Measurements from ENCODE around the gene UROC1. TPM values are rescaled to one million over a fixed set of nuclear protein-coding genes. Genes with fewer than 3 reads are reported as not detected.

UROC1 gene
- total RNA-seq (2014; rRNA removed; shearing (Covaris generic)), result not detected in 2 replicates

DNA sequence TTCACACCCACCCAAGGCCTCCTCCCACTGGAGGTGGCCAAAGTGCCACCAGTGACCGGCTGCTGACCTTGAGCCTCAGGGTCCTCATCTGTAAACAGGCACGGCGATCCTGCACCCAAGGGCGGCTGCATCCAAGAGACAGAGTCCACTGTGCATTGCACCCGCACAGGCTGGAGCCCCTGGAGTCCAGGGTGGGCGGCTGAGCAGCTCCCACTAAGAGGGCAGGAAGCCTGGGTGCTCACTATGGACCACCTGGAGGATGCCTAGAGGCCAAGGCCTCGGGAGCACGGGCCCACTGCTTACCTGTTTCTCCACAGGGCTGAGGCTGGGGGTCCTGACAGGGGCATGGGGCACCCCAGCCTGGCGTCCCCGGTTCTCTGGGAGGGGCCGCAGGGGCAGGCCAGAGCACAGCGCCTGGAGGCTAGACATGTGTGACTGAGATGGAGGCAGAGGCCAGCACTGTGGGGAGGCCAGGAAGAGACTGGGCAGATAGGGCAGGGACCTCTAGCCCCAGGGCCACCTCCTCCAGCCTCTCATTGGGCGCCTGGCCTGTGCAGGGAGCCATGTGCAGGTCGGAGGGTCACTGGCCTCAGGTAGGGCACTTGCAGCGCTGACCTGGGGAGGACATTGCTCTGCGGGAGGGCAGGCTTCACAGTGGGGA, at the start of gene UROC1:
Gene UROC1, minus strand, starts transcription at position 483 of the 661 bp plus-strand sequence. Its CDS starts 54 bp downstream, at position 429.
- DNase-seq (ENCODE audit: low spot score), result no peak

DNA sequence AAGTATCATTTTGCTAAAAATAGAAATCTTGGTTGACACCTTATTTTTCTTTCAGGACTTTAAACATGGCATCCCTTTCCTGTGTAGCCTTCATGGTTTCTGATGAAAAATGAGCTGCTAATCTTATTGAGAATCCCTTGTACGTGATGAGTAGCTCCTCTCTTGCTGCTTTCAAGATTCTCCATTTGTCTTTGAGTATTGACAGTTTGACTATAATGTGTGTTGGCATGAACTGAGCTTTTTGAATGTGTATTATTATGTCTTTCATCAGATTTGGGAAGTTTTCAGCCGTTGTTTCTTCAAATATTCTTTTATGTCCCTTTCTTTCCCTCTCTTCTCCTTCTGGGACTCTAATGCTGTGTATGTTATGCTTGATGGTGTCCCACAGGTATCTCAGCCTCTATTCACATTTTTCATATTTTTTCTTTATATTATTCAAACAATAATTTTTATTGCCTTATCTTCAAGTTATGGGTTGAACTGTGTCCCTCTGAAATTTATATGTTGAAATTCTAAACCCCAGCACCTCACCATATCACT, 45.2 kb upstream of the UROC1 start:
- DNase-seq (ENCODE audit: low spot score), result no peak

DNA sequence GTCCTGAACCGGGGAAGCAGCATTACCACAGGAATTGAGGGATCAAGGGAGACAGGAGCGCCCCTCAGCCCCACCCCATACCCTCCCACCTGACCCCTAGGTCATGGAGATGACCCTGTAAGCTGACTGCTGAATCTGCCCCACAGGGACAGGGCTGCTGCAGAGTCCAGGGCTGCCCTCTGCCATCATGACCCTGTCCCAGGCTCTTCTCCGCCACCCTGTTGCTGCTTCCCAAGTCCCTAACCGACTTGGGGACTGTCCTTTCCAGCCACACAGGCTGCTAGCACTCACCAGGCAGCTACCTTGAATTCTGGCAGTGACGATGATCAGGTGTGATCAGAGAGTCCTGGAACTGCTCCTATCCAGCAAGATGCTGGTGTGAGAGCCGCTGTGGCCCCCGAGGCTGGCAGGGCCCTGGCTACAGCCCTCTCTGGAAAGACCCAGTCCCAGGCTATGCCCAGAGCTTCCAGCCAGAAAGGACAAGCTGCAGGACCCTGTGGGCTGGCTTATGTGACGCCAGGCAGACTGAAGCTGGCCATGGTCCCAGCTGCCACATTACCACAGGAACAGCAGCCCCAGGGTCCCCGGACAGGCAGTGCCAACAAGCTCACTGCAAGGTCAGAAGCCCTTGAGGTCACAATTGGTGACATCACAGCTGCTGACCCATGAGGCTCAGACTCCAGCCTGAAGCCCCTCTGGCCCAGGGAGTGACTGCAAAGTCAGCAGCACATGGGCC, 40.9 kb upstream of the UROC1 start, which contains the start of gene C3orf22:
Gene C3orf22, minus strand, starts transcription at position 597 of the 736 bp plus-strand sequence. CDS start 5,542 bp downstream, outside the sequence.
- DNase-seq (ENCODE audit: low spot score), result no peak

DNA sequence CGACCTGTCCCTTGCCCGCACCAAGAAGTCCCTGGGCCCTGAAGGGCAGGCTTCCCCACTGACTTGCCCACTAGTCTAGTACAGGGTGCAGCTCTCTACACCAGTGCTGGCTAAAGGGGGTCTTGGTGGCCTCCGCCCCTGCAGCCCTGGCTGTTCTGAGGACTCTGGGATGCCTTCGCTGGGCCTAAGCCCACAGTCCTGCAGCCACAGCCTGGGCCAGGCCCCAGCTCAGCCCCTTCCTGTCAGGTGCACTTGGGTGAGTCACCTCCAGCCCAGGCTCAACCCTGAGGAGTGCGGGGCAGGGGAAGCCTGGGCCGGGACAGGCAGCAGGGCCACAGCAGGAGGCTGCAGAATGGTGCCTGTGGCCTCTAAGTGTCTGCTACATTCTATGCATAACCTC, 40.2 kb upstream of the UROC1 start:
- DNase-seq (ENCODE audit: low spot score), result no peak

DNA sequence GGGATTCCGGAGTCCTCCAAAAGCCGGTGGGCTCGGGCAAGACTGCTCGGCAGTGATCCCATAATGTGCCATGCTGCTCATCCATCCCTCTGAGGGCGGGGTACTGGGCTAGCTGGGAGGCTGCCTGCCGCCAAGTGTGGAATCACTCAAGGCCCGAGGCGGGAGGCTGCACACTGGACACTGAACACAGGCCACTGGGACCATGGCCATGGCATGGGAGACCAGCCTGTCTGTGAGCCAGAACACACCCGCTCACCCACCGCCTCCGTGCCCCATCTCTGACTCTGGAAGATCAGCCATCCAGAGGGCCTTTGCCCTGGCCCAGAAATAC, 39.8 kb upstream of the UROC1 start:
- DNase-seq (ENCODE audit: low spot score), result no peak

DNA sequence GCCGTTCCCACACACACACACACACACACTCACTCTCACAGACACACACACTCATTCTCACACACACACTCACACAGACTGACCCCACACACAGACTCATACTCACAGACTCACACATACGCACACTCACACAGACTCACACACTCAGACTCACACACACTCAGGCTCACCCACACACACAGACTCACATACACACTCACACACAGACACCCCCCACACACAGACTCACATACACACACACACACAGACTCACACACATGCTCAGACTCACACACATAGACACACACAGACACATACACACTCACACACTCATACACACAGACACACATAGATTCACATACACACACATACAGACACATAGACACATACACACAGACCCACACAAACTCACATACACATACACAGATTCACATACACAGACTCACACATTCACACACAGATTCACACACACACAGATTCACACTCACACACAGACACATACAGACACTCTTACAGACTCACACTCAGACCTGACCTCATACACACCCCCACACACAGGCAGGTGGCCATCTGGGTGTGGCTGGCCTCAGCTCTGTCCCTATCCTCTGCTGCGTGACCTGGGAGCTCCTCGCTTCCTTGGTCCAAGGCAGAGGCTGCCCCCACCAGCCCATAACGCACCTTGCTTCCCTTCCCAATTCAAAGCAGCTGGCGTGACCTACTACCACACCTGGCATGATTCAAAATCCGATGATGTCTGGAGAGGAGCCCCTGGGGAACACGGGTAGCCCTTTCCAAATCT, 39.3 kb upstream of the UROC1 start:
- DNase-seq (ENCODE audit: low spot score), result no peak

DNA sequence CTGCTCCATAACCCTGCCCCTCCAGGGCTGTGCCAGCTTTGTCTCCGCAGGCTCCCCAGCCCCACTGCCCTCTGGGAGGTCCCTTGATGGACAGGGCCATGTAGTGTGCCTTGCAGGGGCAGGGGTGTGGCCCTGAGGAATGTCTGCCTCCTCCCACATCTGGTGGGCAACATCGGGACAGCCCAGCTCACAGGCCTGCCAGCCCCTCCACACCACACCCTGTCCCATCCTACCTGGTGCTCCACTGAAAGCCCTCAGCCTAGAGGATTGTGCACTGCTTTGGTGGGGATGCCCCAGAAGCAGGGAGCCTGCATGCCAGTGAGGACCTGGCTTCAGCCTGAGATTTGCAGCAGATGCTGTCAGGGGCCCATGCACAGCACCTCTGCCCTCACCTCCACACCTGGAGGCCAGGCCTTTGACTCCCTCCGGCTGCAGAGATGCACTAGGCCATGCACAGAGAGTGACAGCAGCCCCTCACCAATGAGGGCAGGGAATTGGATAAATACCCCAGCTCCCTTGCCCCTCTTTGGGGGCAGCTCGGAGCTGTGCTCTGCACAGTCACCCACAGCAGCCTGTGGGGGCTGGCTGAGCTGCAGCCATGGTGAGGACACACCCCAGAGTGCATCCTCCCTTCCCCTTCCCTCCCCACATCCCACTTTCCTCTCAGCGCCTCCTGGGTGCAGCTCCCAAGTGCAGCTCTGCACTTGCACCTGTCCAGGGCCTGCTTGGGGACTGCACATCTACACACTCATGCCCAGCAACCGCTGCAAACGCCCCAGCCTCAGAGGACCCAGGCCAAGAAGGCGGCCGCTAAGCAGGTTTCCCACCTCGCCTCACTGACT, 38.4 kb upstream of the UROC1 start:
- DNase-seq (ENCODE audit: low spot score), result no peak

DNA sequence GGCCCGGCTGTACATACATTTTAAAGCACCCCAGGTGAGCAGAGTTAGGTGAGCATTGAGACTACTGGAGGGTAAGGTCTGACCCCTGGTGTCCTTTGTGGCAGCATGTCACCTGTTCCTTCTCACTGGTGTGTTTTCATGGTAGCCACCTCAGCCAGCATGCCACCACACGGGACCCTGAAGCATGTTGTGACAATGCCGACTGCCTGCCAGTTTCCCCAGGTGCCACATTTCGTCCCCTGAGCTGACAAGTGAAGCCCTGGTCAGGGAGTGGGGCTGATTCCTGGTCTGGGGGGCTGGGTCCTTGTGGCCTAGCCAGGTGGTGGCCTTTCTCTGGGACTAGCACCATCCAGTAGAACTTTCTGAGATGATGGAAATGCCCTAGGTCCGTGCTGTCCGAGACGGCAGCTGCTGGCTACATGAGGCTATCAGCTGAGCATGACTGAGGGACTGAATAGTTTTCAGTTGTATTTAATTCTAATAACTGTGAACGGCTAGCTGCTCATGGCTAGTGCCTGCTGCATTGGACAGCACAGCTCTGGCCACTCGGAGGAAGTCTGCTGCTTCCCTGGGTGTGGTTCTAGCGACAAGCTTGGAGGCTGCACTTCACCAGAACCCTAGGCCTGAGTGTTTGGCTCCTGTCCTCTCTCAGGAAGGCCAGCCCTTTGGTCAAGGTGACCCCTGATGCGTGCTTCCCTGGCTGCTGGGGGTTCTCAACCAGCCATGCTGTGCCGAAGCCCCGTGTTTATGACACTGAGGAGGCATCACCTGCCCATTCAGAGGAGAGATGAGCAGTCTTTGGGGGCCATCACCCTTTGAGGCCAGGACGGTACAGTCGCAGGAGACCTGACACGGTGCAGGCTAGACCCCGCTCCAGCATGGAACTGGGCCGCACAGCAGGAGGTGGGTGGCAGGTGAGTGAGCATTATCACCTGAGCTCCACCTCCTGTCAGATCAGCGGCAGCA, 37.3 kb upstream of the UROC1 start:
- DNase-seq (ENCODE audit: low spot score), result no peak

DNA sequence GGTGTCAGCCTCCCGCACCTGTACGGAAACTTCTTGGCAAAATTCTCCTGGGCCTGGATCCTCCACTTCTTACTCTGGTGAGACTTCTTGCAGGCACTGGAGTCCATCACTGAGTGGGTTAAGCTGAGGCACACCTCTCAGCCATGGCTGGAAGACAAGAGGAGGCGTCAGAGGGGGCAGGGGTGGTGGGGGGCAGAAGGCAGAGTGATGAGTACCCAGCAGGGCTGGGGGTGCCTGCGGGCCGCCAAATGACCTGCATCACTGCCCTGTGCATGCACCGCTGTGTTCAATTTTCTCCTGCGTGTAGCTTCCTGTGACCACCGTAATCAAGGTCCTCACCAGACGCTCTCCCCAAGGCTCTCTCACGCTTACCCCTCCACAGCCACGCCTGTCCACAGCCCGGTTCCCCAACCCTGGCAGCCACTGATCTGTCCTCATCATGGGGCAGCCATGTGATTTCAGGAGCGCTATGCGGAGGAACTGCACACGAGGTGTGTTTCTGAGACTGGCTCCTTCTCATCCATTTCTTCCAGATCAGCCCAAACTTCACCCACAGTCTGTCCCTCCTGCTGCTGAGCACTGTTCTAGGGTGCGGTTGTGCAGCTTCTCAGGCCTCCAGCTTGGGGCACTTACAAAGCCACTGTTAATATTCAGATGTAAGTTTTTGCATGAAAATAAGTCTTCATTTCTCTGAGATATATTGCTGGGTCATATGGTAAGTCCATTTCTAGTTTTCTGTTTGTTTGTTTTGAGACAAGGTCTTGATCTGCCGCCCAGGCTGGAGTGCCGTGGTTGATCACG, 35.9 kb upstream of the UROC1 start:
- DNase-seq (ENCODE audit: low spot score), result no peak

DNA sequence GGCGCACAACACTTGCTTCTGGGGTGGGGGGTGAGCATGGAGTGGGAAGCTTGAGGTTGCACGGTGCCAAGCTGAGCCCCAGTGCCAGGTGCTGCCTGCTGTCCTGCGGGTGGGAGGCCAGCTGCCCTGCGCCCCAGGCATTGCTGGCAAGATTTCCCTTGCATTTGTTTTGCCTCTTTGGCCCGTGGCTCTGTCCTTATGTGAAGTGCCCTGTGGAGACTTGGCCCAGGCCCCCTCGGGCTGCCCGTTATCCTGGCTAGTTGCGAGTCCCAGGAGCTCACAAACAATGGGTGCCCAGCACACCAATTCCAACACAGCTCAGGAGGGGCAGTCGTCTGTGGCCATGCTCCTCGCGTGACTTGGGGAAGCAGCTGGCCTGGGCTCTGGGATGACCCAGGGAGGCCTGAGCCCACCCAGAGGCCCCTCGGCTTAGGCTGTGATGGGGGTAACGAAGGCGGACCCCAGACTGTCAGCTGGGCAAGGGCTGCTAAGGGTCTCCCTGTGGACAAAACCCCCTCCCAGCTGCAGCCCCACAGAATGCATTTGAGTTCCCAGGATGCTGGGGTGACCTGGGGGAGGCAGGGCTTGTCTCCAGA, 35.2 kb upstream of the UROC1 start:
- no peak for DNase-seq (ENCODE audit: low spot score)

DNA sequence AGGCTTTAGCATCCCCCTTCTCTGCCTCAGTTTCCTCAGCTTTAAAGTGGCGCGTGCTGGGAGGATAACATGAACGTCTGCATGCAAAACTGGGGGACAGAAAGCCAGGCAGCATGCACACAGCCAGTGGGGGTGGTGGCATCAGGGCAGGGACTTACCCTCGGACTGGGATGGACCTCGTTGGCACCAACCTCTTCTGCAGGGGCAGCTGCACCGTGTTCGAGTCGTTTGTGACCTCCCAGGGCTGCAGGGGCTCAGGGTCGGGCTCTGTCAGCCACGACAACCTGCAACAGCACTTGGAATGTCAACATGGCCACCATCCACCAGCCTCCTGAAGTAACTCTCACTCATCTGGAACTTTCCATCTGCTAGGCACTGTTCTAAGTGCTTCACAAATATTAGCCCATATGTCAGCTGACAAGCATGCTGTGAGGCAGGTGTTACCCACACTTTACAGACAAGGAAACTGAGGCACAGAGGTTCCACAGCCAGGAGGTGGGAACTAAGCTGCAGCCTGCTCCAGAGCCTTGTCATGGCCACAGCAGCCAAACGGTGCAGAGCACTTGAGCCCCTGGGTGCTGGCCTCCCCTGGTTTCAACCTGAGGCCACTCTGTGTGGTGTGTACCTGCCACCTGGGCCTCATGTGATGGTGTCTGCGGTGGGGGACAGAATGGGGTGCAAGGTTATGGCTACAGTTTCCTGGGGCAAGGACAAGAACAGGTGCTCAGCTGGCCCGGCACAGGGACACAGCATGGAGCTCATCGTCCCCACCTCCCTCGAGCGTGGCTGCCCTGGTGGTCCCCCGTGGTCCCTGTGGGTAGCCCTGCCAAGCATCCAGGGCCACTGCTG, 34.5 kb upstream of the UROC1 start:
- no peak for DNase-seq (ENCODE audit: low spot score)

DNA sequence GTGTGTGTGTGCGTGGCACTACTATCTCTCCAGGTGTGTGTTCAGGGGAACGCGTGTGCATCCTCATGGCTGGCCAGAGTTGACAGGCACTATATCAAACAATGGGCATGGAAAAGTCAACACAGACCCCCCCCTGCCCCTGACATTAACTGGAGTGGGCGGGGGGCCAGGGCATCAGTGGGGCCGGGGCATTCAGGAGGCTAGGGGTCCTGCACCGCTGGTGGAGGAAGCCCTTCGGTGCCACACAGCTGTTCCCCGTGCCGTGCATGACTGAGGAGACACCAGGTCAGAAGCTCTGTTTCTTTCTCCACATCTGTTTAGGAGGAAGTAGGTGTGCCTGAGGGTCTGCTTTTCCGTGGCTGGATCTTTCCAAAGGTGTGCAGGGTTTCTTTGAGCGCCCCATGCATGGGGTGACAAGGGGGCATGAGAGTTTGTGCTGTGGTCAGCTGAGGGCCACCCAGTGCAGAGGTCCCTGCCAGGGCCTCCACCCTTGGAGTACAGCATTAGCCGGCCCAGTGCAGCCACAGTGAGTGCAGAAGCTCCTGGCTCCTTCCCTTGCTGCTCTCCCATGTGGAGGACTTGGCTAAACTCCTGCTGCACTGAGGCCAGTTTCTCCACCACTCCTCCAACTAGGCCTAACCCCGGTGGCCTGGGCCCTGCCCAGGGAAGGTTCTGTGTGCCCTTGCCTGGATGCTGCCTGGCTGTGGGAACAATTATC, 33.7 kb upstream of the UROC1 start:
- DNase-seq (ENCODE audit: low spot score), result no peak

DNA sequence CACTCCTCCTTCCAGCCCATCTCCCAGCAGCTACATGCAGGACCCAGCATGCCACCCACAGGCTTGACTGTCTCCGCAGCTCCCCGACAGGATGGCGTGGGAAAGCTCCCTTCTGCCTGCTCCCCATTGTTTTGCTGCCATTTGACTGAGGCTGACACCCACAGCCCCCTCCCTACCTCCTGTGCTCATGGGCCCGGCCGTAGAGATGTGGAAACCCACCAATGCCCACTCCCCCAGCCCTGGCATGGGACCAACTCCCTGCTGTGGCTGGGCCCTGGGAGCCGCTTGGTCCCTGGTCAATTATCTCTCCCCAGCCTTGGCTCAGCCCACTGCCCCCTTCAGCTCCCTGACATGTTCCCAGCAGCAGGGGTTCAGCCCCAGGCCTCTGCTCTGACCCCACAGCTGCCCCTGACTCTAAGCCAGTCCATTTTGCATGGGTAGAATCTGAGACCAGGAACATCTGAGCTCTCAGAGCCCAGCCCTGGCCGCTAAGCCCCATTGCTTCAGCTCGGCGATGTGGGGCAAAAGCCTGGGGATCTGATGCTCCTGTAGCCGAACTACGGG, 33.0 kb upstream of the UROC1 start:
- DNase-seq (ENCODE audit: low spot score), result no peak

DNA sequence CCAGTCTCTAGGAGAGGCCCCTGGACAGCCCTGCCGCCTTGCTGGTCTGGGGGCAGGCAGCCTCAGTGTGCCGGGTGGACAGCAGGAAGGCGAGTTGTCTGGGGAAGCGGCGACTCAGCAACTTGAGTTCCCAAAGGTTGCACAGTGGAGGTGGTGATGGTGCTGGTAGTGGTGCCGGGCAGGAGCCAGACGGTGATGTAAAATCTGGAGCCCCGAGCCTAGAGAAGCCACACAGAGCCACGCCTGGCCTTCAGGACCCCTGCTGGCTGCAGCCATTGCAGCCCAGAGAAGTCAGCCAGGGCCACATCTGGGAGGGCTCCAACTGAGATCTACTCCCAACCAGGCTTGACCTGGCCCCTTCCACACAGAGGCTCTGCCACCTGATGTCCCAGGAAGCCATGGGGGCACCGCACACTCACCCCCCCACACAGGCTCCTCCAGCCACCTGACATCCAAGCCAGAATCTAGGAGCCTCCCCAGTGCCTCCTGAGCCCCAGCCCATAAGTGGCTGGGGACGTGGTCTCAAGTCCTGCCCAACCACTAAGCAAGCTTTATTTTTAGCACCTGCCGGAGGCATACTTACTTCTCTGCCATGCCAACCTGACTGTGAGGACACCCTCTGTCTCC, 32.4 kb upstream of the UROC1 start:
- DNase-seq (ENCODE audit: low spot score), result no peak

DNA sequence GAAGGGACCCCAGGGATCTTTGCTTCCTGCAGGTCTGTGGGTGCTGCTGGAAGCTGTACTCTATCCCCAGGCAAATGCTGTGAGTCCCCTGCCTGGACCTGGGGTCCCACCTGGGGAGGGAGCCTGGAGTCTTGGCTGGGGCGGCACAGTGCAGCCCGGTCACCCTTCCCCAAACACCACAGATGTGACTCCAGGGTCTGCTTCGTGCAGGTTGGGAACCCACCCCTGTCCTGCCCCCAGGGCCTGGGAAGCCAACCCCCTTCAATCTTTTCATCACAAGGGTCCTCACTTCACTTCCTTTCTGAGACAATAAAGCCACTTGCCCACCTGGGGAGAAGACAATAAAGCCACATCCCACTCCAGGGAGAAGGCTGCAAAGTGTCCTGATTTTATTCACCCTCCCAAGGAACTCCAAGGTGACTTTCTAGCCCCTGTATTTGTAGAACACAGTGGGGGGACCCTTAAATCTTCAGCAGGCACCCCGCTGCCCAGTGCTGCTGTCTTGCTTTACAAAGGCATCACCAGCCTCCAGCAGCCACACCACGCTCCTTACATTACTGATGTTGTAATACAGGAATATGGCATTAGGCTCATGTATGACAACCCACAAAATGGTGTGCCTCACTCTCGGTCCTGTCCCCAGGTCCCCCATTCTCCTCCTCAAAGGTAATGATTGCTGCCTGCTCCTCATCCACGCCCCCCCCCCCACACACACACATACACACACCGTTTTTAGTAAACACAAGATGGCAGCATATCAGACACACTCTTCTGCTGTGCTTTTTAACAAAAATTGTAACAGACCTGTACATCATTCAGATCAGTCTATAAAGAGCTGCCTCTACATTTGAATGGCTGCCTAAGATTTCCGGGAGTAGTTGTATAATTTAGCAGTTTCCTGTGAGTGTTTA, 31.2 kb upstream of the UROC1 start:
- no peak for DNase-seq (ENCODE audit: low spot score)
